PC-3 (cell line): ENCODE measurements around the gene IL19. TPM values are rescaled to one million over a fixed set of nuclear protein-coding genes. Genes with fewer than 3 reads are reported as not detected.
A peak's percentile ranks its signal among the peaks of the same experiment; 100 is the strongest.

Experiments
- ATAC-seq: fragments of 200-7000 bp; cut with Tn5 transposase; 2 replicates; pipeline ENCODE4 v1.9.1; 2020; ENCODE audit warnings: mild to moderate bottlenecking, moderate library complexity
- BruUV-seq: library from RNA; stranded (reverse); fragments of 400-500 nt; replicated peaks from 2 replicates; lab custom pipeline; 2021; lab: Mats Ljungman, UMichigan
- CTCF ChIA-PET: fragments of 300-600 bp; sonication (Branson Sonifier 250); formaldehyde crosslinking; loops from one replicate; lab custom pipeline; 2022; ENCODE audit warnings: antibody characterized with exemption; lab: Charles Lee
- POLR2A ChIA-PET: fragments of 300-600 bp; sonication (Branson Sonifier 250); formaldehyde crosslinking; loops from one replicate; lab custom pipeline; 2022; ENCODE audit warnings: antibody characterized with exemption; ENCODE audit not compliant: unreplicated experiment; lab: Charles Lee
- DNase-seq: peaks from one replicate; pipeline ENCODE4 v3.0.0-alpha.2; 2015
- H2AFZ ChIP-seq: fragments of 300-600 bp; sonication (generic); 2 replicates; pipeline ENCODE4 v1.6.0; 2016; ENCODE audit warnings: antibody characterized with exemption, low read length
- H3F3A ChIP-seq: fragments of 300-600 bp; sonication (generic); one replicate; pipeline ENCODE4 v1.6.0; 2017; ENCODE audit warnings: antibody characterized with exemption, low read length, control low read depth, mild to moderate bottlenecking; ENCODE audit not compliant: unreplicated experiment
- H3K27ac ChIP-seq: fragments of 300-600 bp; sonication (generic); 2 replicates; pipeline ENCODE4 v1.5.1; 2016; ENCODE audit warnings: mild to moderate bottlenecking, low read length
- H3K27me3 ChIP-seq: fragments of 300-600 bp; sonication (generic); 2 replicates; pipeline ENCODE4 v1.6.1; 2016; ENCODE audit warnings: low read length, mixed read lengths
- H3K36me3 ChIP-seq: fragments of 300-600 bp; sonication (generic); 2 replicates; pipeline ENCODE4 v1.6.1; 2016; ENCODE audit warnings: low read depth, mixed run types, low read length, mixed read lengths
- H3K4me1 ChIP-seq: fragments of 300-600 bp; sonication (generic); 2 replicates; pipeline ENCODE4 v1.5.1; 2016; ENCODE audit warnings: low read length; ENCODE audit not compliant: insufficient read depth
- H3K4me2 ChIP-seq: fragments of 300-600 bp; sonication (generic); 2 replicates; pipeline ENCODE4 v1.6.0; 2016; ENCODE audit warnings: low read length
- H3K4me3 ChIP-seq: fragments of 300-600 bp; sonication (generic); 2 replicates; pipeline ENCODE4 v1.5.1; 2016; ENCODE audit warnings: mild to moderate bottlenecking, low read length, mixed read lengths
- H3K79me2 ChIP-seq: fragments of 300-600 bp; sonication (generic); 2 replicates; pipeline ENCODE4 v1.6.1; 2017; ENCODE audit warnings: low read length, mixed read lengths
- H3K9ac ChIP-seq: fragments of 300-600 bp; sonication (generic); 2 replicates; pipeline ENCODE4 v1.6.0; 2016; ENCODE audit warnings: mild to moderate bottlenecking, low read length
- H3K9me2 ChIP-seq: fragments of 300-600 bp; sonication (generic); replicated peaks from 2 replicates; pipeline ENCODE4 v1.6.1; 2016; ENCODE audit warnings: mixed run types, low read length, mixed read lengths
- H3K9me3 ChIP-seq: fragments of 300-600 bp; sonication (generic); 2 replicates; pipeline ENCODE4 v1.6.1; 2016; ENCODE audit warnings: low read length, mixed read lengths
- H4K20me1 ChIP-seq: fragments of 300-600 bp; sonication (generic); 2 replicates; pipeline ENCODE4 v1.6.1; 2016; ENCODE audit warnings: low read length, mixed read lengths
- CTCF ChIP-seq: fragments of 300-600 bp; sonication (generic); conservative IDR thresholded peaks from 2 replicates; pipeline ENCODE4 v1.5.1; 2017; ENCODE audit warnings: antibody characterized with exemption, low read depth, mild to moderate bottlenecking, low read length
- EZH2 ChIP-seq: fragments of 300-600 bp; sonication (generic); IDR thresholded peaks from one replicate; pipeline ENCODE4 v1.6.1; 2017; ENCODE audit warnings: antibody characterized with exemption, mild to moderate bottlenecking, low read length; ENCODE audit not compliant: unreplicated experiment
- EZH2phosphoT487 ChIP-seq: fragments of 300-600 bp; sonication (generic); IDR thresholded peaks from 2 replicates; pipeline ENCODE4 v1.6.1; 2018; ENCODE audit warnings: mild to moderate bottlenecking, antibody characterized with exemption, low read length, borderline replicate concordance
- intact Hi-C: fragments of 100-400 bp; cut with micrococcal nuclease; formaldehyde crosslinking; loops from 2 replicates; pipeline ENCODE4 v1.9.0; 2023
- total RNA-seq: library from RNA; depleted of rRNA; stranded (reverse); fragments of >200 nt; gene quantifications from 2 replicates; pipeline ENCODE4 v1.2.3, GENCODE V29; 2014

The IL19 gene
- total RNA-seq, 1 experiment from 2014 or later, result not detected

- intact Hi-C loops, result no loop called here
- no peaks in the 10 kb centered on the region for H3K9me2 ChIP-seq
- no peaks in the 10 kb centered on the region for H3F3A ChIP-seq
- CTCF ChIA-PET, result interaction anchor here (0.6 to 0.9 kb wide), 2 partner anchors 184 to 622 kb away, joined by 3 read pairs; no protein-coding TSS in a partner anchor
- no peak overlapping the region for H3K9ac ChIP-seq
- no peak overlapping the region for H3K4me2 ChIP-seq
- DNase-seq (peak; percentile 40), ATAC-seq (peak; percentile 71)
- BruUV-seq, result no TSS peak
- no peak overlapping the region for H2AFZ ChIP-seq
- no peaks in the 10 kb centered on the region for H3K27me3 ChIP-seq
- POLR2A ChIA-PET, result interaction anchor here (0.5 kb wide), 1 partner anchor 831 kb away, joined by 4 read pairs; no protein-coding TSS in a partner anchor
- no peaks in the 10 kb centered on the region for H3K4me1 ChIP-seq
- no peaks in the 10 kb centered on the region for H3K79me2 ChIP-seq
- H3K27ac ChIP-seq, result no peak overlapping the region
- H3K9me3 ChIP-seq, result no peaks in the 10 kb centered on the region
- no peaks in the 10 kb centered on the region for H3K36me3 ChIP-seq
- no peaks in the 10 kb centered on the region for H4K20me1 ChIP-seq
- H3K4me3 ChIP-seq, result no peak overlapping the region
- TF ChIP-seq EZH2 (no peak), CTCF (peak; percentile 90)
Observed at GRCh38 chr1:206797534-206798383, 27.2 kb downstream of the IL19 start.

GRCh38 chr1:206798384-206798996, 27.9 kb downstream of the IL19 start:
- Histone ChIP-seq H3K27me3 (no peaks in the 10 kb centered on the region), H3K9me3 (no peaks in the 10 kb centered on the region)
- POLR2A ChIA-PET, result interaction anchor here (0.5 kb wide), 1 partner anchor 830 kb away, joined by 4 read pairs; no protein-coding TSS in a partner anchor

More at GRCh38 chr1:206798384-206798996, 27.9 kb downstream of the IL19 start:
- H3F3A ChIP-seq, result no peaks in the 10 kb centered on the region
- TF ChIP-seq CTCF, result peak; percentile 7; the same call in 1 of the 2 replicates
- no peak for TF ChIP-seq EZH2phosphoT487
- no peaks in the 10 kb centered on the region for H3K36me3 ChIP-seq
- H3K4me1 ChIP-seq, result no peaks in the 10 kb centered on the region
- no peak for DNase-seq
- intact Hi-C loops, result no loop called here
- H3K9ac ChIP-seq, result no peak overlapping the region
- no peak overlapping the region for H3K4me2 ChIP-seq
- no peak overlapping the region for H3K4me3 ChIP-seq
- H4K20me1 ChIP-seq, result no peaks in the 10 kb centered on the region
- no peak overlapping the region for H2AFZ ChIP-seq
- no peaks in the 10 kb centered on the region for H3K79me2 ChIP-seq
- no peak overlapping the region for H3K27ac ChIP-seq
- no TSS peak for BruUV-seq
- H3K9me2 ChIP-seq, result no peaks in the 10 kb centered on the region
- no peak for ATAC-seq
- CTCF ChIA-PET, result interaction anchor here (0.6 kb wide), 2 partner anchors 13 to 114 kb away, joined by 3 read pairs; no protein-coding TSS in a partner anchor
